GM21529 (cell line): Measurements from ENCODE around the gene MRPL27.

Source experiments
- ATAC-seq: cut with Tn5 transposase; IDR thresholded peaks from one replicate; pipeline ENCODE4 v1.9.1; 2021; ENCODE audit not compliant: unreplicated experiment

The MRPL27 gene

DNA sequence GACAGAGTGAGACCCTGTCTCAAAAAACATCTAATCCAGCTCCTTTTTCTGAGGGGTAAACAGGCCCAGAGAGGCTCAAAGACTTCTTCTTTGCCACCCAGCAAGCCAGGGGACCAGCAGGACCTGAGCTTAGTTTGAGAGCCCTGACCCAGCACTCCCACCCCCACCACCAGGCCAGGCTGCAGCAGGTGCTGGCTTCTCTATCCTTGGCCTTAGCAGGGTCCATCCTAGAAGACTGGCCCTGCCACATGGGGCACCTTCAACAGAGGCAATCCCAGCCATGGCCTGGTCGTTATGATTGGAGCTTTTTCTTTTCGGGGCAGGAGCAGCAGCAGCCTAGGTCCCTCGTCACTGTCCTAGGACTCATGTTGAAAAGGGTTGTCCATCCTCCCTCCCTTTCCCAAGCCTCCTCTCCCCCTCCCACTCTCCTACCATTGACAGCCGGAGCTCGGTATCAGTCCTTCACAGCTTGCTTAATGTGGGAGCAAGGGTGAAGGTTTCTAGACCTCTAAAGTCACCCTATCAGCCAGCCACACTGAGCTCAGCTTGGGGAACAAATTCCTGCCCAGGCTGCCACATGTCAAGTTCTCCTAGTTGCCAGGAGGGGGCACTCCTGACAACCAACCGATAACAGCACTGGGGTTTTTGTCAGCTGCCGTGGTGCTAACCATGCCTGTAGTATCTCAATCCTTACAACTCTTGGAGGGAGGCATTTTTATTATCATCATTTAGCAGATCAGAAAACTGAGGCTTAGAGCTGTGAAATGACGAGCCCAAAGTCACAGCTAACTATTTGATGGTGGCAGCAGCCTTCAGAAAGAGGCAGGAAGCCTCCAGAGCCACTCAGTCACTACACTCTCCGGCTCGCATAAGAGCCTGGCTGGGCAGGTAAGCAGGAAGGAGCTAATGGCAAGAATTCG is 11.2 kb downstream of the MRPL27 start:
- peak; percentile 65 for ATAC-seq

- ATAC-seq: no peak
These were observed 12.4 kb downstream of the MRPL27 start for GRCh38 chr17:50360486-50361115.

DNA sequence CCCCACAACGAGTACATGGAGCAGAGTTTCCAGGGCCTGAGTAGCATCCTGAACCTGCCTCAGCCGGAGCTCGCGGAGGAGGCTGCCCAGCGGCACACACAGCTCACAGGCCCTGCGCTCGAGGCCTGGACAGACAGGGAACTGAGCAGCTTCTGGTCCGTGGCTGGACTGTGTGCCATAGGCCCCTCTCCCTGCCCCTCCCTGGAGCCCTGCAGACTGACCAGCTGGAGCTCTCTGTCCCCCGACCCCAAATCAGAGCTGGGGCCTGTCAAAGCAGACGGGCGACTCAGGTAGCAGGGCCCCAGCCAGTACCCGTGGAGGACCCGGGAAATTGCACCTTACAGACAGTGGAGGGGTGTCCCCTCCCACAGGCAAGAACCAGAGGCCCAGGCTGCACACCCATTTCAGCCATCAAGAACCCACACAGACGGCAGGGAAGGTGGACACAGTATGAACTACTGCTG is 13.0 kb downstream of the MRPL27 start:
- no peak for ATAC-seq

DNA sequence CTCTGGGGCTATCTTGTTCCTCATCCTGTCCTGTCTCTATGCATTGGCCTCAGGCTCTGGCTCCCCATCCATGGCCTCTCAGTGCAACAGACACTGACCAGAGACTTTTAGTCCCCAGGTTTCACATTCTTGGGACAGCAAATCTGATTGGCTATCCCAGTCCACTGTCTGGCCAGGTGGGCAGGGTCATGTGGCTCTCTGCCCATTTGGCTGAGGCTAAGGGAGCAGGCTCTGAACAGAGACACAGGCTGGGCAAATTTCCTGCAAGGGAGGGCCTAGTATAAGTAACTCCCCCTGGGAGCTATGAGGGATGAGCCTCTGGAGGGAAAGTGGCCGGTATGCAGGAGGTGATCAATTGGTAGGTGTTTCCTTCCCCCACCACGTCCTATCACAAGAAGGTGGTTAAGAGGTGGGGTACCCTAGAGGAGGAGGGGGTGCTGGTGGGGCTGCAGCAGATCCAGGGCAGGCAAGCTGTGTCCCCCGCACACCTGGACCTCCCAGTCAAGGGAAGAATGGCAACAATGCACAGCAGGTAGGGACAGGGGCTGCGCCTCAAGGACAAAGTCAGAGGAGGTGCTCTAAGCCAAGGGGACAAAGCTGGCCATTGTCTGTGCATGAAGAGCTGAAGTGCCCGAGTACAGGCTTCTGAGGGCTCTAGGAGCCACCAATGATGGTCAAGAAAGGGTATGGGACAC is 13.8 kb downstream of the MRPL27 start:
- ATAC-seq: no peak

- no peak for ATAC-seq
These were observed 14.8 kb downstream of the MRPL27 start for GRCh38 chr17:50358177-50358576.

DNA sequence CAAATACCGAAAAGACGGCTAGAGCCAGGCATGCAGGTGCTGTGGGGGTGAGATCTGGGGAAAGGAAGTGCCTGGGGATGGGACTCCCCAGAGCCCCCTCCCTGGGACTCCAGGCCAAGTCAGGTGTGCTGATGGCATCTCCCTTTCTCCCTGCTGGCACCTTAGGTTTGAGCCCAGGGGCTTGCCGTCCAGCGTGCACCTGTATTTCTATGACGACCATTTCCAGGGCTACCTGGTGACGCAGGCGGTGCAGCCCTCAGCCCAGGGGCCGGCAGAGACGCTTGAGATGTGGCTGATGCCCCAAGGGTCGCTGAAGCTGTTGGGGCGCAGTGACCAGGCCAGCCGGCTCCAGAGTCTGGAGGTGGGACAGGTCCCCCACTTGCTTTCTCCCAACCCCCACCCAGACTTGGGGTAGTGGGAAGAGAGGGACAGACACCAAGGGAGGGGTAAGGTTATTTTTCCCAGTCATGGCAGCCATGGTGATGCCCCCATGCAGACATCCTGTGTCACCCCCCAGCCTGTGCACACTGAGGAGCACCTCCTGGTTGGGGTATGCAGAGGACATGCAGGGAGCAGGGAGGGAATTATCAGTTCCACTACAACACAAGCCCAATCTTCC is 16.0 kb downstream of the MRPL27 start:
- no peak for ATAC-seq

DNA sequence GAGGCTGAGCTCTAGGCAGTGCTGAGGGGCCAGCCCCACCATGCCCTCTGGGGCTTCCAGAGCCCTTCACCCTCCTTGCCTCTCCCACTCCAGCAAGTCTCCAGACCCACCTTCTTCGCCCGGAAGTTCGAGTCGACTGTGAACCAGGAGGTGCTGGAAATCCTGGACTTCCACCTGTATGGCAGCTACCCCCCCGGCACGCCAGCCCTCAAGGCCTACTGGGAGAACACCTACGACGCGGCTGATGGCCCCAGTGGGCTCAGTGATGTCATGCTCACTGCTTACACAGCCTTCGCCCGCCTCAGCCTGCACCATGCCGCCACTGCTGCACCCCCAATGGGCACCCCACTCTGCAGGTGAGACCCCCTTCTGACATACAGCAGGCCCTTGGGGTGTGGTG is 16.6 kb downstream of the MRPL27 start:
- no peak for ATAC-seq

GRCh38 chr17:50355701-50356341 is 17.2 kb downstream of the MRPL27 start:
- ATAC-seq: no peak

- no peak for ATAC-seq
These were observed 17.7 kb downstream of the MRPL27 start for GRCh38 chr17:50355336-50355700.

DNA sequence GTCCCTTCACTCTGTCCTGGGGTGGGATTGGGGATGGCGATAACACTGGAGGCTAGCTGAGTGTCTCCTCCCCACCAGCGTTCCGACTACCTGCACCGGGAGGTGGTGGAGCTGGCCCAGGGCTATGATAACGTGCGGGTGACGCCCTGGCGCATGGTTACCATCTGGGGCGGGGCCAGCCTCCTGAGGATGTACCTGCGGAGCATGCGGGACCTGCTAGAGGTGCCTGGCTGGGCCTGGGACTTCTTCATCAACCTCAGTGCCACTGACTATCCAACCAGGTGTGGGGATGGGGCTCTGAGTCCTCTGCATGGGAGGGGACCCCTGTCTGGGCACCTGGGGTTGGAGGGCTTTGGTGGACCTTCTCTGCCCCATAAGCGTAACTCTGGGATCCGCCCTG is 18.2 kb downstream of the MRPL27 start:
- ATAC-seq: no peak

- ATAC-seq: no peak
These were observed 18.8 kb downstream of the MRPL27 start for GRCh38 chr17:50354198-50354597.

- no peak for ATAC-seq
These were observed 19.3 kb downstream of the MRPL27 start for GRCh38 chr17:50353600-50354195.

- ATAC-seq: no peak
These were observed 20.0 kb downstream of the MRPL27 start for GRCh38 chr17:50352693-50353599.

- no peak for ATAC-seq
These were observed 20.8 kb downstream of the MRPL27 start for GRCh38 chr17:50352072-50352692.

GRCh38 chr17:50350733-50351132 is 22.3 kb downstream of the MRPL27 start:
- ATAC-seq: no peak

- ATAC-seq: no peak
These were observed 23.8 kb downstream of the MRPL27 start for GRCh38 chr17:50349243-50349600.

- ATAC-seq: no peak
These were observed 24.3 kb downstream of the MRPL27 start for GRCh38 chr17:50348522-50349242.

- no peak for ATAC-seq
These were observed 25.1 kb downstream of the MRPL27 start for GRCh38 chr17:50347894-50348291.
